ENCODE measurements around the gene FSTL4.

Gene FSTL4

DNA sequence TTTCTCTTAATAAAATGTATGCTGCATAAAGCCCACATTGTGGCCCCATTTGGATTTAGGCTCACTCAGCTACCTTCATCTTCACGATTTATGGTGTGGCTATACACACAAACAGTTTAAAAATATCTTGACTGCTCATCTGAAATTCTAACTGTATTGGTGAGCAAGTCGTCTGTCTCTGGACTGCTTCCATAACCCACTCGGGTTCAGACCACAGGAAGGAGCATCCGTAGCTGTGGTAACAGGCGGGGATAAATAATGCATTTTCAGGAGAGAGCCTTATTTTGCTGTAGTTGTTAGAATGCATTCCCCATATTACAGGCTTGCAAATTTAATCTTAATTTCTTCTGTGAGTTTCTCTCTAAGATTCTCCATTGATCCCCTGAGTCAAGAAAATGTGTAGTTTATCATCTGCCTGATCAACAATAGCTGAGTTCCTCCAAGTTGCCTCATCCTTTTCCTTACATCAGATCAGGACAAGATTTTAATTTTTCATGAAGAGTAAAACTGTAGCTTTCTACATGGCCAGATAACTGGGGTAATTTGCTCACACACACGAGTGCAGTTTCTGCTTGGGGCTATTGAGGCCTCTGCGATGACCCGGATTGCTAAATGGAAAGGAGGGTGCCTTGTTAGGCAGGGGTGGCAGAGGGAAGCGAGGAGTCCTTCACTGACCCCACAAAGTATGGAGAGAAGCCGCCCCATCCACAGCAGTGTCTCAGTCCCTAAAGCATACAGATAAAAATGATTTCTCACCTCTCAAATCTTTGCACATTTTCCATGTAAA, 133.9 kb downstream of the FSTL4 start:
- no peak for DNase-seq (ENCODE audit: low spot score)

DNA sequence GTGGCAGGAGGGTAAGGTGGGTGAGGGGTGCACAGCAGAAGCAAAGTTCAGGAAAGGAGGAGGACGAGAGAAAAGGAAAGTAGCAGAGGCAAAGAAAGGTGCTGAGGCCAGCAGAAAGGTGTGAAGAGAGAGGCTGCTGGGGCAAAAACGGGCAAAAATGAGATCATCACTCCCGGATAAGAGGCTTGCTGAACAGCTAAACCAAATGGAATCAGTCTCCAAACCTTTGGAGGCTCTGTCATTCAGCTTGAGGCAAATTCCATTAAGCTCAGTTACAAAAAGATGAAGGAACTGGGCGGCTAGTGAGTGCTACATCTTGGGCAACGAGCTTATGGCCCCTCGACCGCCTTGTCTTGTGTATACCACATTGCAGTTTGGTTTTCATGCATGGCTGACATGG, 136.4 kb downstream of the FSTL4 start:
- no peak for DNase-seq (ENCODE audit: low spot score)

DNA sequence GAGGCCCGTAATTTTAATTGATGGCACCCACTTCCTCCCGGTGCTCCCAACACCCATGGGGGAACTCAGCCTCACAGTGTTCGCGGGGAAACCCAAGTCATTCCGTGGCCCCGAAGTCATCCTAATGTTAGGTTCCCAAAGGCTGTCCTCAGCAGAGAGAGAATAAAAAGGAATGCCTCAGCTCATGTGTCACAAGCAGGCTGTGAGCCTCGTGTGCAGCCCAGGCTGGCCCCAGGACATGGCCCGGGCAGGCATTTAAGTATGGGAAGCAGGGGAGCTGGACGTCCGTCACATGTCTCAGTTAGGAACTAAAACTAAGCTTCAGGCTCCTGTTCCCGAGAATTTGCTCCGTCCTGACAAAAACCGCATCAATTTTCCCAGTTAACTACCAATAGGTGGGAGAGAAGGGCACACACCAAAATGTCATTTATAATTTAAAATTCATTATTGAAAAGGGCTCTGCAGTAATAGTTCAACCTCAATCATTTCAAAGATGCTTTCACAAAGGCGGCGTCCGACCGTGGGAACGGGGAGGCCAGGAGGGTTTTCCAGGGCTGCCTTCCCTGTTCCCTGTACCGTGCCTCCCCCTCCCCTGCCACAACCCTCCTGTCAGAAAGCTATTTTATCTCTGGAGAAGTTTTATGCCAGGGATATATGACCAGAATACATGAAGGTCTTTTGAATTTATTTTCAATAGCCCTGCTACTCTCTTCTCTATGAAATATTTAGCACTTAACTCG, 137.3 kb downstream of the FSTL4 start:
- no peak for DNase-seq (ENCODE audit: low spot score)

DNA sequence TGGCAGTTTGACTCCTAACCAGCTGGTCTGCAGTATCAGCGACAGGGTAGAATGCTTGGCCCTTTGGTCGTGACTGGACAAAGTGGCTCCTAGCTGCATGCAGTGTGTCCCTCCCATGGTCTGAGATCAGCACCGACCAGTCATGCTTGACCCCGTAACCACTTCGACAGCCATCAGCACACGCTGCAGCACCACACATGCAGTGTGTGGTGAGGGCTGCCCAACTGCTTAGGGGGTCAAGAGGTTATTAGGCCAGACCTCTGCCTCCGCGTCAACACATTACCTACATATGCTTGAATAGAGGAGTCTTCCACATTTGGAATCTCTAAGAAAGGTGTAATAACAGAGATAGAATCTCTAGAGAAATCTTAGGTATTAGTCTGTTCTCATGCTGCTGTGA, 139.1 kb downstream of the FSTL4 start:
- no peak for DNase-seq (ENCODE audit: low spot score)

DNA sequence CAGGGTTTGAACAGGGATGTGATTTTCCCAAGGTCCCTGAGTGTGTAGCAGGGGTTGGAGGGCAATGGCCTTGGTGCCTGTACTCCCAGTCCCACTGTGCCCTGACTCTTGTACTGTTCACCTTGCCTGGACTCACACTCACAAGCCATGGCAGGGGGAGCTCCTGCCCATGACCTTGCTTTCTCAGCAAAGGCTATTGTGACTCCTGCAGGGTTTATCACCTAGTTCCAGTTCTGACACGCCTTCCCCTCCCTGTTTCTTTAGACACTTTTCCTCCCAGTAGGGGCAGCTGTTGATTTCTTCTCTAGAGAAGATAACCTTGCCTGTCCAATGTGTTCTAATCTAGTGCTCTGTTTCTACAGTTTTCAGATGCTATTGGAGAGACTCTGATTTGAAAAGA, 139.5 kb downstream of the FSTL4 start:
- DNase-seq (ENCODE audit: low spot score), result no peak

DNA sequence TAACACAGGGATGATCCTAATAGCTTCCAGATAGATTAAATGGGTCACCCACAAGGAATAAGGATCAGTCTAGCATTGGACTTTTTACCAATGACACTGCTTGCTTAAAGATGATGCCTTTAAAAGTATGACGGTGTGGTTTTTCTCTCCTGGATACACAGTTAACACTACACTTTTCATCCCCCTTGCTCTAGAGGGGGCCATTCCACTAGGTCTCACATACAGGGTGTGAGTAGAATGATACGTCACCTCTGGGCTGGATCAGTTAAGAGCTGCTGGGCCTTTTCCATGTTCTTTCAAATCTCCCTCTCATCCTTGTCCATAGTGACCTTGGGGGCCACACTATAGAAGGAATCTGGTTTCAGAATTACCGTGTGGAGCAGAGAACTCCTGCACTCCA, 140.6 kb downstream of the FSTL4 start:
- DNase-seq (ENCODE audit: low spot score), result no peak

DNA sequence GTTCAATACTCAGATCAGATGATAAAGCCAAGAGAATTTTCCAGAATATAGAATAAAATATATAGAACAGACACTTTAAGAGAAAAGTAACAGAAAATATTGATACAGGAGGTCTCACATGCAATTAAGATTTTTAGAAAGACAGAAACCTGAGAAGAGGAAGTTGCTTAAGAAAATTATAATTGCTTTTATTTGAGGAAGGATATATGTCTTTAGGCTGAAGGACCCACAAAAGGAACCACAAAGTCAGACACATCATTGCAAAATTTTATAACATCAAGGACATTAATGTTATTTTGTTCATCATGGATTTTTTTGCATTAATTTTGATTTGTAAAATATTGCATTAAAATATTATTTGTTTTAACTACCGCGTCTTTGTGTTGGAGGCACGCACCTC, 141.5 kb downstream of the FSTL4 start:
- no peak for DNase-seq (ENCODE audit: low spot score)

DNA sequence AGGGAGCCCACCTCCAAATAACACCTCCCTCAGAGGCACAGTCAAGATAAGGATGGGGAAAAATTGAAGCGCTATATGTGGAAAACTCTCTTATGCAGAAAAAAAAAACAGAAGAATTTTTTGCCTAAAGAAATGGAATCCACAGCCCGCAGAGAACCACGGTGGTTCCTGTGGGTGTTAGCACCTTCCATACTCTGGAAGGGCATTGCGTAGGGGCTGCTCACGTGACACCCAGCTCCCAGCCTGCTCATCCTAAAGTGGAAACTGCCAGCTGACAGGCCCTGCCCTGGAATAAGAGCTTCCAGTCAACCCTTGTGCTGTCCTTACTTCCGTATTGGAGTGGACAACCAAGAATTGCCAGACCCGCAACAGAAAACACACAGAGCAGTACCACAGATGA, 142.5 kb downstream of the FSTL4 start:
- no peak for DNase-seq (ENCODE audit: low spot score)

DNA sequence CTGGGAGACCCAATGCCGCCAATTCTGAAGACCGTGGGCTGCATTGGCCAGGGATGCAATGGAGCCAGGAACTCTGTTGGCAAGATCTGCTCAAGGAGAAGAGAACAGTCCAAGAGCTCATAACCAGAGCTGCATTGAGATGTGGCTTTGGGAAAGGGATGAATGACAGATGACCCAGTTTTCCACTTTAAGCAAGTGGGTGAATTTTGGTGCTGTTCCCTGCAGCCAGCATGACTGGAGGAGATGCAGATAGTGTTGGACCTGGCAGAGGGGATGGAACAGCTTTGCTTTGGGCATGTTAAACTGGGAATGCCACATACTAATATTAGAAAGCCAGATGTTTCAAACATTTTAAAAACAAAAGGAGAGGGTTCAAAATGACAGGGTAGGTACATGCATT, 143.1 kb downstream of the FSTL4 start:
- no peak for DNase-seq (ENCODE audit: low spot score)

DNA sequence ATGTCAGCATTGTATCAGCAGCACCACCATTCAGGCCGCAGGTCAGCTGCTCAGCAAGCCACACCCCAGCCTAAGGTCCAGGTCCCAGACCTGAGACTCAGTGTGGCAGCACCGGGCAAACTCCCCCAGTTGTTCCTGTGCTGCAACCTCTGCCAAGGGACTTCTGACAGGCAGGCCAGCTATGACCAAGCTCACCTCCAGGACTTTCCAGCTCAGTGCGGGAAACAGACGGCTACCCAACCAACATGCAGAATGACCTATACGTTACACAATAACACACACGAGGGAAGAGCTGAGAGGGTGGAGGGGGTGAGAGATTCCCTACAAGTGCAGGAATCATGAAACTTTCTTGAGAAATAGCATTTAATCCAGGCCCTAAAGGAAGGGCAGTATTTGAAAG, 143.7 kb downstream of the FSTL4 start:
- no peak for DNase-seq (ENCODE audit: low spot score)

DNA sequence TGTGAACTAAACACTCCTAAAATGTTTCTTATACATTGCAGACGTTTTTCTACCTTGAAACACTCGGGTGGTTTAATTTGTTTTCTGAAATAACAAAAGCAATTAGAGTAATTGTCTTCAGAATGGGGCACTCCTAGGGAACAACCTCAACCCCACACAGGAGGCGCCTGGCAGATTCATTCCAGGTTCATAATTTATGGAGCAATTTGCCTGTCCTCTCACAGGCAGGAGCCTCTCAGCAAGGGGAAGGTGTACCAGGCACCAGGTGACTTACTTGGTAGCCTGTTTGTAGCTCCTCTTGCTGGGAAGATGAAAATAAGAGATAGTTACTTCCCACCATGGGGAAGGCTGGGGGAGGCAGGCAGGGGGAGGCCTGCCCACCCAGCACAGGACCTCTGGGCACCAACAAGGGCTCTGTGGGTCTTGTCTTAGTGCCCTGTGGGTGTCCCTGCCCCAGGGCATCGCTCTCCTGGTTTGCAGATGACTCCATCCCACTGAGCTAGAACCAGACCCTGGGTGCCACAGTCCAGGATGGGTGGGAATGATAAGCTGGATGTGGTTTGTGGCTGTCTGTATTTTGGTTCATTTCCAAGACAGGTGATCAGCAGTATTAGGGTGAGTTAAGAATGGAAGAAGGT, 144.4 kb downstream of the FSTL4 start:
- DNase-seq (ENCODE audit: low spot score), result no peak

DNA sequence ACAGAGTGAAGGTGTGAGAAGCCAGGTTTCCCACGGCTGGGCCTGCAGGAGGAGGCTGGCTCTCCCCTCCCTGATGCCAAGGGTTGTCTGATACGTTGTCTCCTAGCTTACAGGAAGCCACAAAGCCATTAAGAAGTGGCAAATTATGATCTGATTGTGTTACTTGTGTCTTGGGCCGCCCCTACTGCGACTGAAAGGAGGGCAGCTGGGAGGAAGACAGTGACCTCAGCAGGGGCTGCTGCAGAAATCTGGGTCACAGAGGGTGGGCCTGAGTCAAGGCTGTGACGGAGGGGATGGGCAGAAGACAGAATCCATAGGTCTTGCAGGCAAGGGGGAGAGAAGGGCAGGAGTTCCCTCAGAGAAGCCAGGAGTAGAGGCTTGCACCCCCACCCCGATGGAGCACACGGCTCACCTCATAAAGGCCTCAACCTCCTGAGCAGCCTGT, 145.0 kb downstream of the FSTL4 start:
- DNase-seq (ENCODE audit: low spot score), result no peak

DNA sequence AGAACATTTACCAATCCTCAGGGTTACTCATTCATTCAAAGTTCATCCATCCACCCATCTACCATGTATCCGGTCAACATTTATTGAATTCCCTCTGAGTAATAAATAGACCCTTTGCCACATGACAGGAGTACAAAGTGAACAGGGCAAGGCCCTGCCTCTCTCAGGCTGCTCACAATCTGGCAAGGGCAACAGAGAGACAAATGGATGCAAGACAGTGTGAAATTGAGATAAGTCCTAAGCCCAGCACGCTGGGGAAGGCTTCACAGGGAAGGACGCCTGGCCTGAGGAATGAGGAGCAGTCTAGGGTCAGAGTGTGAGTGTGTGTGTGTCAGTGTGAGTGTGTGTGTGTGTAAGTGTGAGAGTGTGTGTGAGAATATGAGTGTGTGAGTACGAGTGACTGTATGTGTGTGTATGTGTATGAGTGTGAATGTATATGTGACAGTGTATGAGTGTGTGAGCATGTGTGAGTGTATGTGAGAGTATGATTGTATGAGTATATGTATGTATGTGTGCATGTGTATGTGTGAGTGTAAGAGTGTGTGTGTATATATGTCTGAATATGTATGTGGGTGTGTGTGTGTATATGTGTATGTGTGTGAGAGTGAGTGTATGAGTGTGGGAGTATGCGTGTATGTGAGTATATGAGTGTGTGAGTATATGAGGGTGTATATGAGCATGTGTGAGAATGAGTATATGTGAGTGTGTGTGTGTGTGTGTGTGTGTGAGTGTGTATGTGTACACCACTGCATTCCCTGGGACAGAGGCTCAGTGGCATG, 145.6 kb downstream of the FSTL4 start:
- no peak for DNase-seq (ENCODE audit: low spot score)

DNA sequence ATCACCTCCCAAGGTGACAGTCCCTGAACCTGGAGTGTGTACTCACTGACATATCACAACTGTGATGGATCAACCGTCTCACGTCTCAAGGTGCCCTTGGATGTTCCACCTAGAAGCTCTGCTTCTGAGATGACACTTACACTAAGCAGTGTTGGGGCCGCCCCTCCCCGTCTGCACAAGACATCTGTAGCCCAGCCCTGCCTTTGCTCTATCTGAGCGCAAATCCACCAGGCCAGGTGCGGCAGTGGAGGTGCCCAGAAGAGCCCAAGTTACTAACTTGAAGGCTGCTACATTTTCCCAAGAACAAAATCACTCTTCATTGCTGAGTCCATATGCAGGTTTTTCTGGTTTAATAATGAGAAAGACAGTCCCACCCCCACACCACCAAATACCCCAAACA, 148.3 kb downstream of the FSTL4 start:
- no peak for DNase-seq (ENCODE audit: low spot score)

DNA sequence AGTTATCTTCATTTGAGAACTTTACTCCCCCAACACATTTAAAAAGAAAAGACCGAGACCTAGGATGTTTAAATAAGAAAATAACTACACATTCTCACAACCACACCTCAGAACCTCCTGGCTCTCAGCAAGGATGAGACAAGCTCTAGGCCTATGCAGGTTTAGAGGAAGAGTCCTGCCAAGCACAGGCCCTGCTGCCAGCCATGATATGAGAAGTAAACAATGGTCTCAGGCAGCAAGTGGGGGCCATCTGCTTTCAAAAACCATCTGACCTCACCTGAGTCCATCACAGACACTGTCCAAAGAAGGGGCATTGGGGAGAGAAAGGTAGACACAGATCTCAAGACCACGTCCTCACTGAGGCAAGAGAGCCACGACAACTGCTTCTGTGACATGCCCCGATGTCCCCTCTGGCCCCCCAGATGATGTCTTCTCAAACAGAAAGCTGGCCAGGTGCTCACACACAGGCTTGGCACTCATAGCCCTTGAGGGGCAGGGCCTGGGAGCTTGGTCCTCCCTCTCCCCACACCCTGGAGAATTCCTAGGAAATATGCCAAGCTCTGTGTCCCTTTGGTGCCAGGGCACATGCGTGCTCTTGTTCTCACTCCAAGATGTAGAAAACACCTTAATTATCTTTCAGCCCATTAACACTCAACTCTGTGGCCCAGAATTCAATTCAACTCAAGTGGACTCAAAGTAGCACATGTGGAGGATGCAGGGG, 150.4 kb downstream of the FSTL4 start:
- no peak for DNase-seq (ENCODE audit: low spot score)

DNA sequence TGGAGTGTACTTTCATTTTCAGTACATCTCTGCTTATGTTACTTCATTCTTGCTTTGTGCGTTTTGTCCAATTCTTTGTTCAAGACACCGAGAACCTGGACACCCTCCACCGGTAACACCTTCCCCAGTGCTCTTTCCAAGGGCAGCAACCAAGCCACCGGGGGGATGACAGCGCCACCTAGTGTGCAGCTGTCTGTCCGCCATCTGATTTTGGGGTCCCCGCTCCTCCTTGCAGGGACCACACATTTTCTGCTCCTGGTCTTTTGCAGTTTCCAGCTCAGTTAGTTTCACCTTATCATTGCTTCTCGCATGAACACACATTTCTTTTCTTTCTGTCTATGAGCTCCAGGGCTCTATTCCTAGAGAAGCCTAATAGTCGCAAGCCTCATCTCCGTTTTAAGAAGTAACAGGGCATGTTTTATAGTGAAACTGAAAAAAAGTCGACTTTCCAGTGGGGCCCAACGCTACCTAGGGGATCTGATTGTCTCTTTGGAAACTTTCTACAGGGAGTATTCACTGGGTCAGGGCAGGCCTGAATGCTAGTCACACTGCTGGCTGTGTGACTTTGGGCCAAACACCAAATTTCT, 152.1 kb downstream of the FSTL4 start:
- peak; percentile 41 for DNase-seq (ENCODE audit: low spot score)

DNA sequence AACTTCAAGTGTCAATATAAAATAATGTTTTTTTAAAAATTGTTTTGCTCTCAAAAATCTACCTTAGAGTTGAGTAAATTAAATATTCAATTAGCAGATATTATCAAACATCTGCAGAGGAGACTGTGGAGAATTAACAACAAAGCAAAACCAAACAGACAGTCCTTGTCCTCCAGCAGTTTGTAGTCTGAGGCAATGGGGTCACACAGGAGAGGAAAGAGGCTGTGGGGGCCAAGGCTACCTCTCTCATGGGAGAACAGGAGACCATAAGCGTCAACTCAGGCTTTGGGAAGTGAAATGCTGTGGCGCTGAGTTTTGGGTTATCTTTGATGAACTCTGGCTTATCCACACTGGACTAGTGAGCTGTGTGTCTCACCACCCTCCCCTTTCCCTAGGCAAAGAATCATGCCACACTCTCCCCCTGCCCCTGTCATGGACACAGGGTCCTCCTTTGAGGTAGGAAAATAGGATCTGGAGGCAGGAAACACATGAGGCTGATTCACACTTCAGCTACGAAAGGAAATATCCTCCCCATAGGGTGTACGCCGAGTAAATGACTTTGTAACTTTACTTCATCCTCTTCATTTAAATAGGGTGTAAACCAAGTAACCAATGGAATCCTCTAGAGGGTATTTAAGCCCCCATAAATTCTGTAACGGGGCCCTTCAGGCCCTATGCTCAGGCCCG, 152.7 kb downstream of the FSTL4 start:
- DNase-seq (ENCODE audit: low spot score), result no peak

DNA sequence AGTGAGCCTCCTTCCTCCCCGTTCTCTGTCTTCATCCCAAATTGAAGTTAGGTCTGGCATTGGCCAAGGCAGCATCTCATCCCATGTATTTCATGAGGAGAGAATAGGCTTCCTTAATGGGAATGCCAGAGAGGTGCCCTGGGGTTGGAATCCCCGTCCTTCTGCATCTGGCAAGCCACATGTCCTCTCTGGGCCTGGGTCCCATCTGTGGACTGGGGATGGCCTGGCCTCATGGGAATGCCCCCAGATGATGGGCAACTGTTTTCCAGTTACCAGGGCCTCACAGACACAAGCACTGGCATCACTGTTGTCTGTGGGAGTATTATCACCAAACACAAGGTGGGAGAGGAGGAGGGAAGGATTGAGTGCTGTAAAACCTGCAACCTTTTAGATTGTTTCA, 153.9 kb downstream of the FSTL4 start:
- DNase-seq (ENCODE audit: low spot score), result no peak

DNA sequence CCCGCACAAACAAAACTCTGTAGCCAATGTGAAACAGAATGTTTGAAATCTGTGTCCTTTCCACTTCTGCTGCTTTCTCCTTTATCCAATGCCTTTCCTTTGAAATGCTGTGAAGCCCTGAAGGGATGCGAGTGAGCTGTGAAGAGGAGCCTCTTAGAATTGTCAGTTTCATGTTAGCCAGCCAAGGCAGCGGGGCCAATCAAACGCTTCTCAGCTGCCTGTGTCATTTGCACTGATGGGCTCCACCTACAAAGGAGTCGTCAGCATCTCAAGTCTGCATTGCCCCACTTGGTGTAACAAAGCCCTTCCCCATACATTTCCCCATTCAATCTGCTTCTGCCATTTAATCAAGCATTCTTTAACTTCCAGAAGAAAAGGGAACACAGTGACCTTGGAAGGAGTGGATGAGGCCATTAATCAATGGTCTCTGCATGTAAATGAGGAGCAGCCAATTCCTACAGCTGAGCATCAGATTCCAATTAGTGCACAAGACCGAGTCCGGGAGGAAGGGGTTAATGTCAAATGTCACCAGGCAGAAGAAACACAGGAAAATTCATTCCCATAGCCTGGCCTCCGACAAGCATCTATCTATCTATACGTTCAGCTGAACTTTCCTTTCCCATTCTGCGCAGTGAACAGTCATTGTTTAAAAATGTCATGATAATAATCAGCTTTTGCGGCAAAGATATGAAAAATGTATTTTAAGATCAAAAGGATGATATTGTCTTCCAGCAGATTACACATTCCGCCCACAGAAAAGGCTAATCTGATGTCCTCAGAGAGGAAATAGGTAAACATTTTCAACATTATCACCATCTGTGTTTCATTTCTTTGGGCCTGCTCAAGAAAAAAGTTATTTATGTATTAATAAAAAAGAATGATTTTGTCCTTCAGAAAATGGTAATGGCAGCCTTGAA, 154.6 kb downstream of the FSTL4 start:
- DNase-seq (ENCODE audit: low spot score), result no peak
